ENCODE measurements around the gene BRD9.
"Not testable (repeated sequence)": the region's sequence is repeated elsewhere in the genome, so short reads cannot be mapped to it uniquely, and the experiment has no call there.

Gene BRD9

DNA sequence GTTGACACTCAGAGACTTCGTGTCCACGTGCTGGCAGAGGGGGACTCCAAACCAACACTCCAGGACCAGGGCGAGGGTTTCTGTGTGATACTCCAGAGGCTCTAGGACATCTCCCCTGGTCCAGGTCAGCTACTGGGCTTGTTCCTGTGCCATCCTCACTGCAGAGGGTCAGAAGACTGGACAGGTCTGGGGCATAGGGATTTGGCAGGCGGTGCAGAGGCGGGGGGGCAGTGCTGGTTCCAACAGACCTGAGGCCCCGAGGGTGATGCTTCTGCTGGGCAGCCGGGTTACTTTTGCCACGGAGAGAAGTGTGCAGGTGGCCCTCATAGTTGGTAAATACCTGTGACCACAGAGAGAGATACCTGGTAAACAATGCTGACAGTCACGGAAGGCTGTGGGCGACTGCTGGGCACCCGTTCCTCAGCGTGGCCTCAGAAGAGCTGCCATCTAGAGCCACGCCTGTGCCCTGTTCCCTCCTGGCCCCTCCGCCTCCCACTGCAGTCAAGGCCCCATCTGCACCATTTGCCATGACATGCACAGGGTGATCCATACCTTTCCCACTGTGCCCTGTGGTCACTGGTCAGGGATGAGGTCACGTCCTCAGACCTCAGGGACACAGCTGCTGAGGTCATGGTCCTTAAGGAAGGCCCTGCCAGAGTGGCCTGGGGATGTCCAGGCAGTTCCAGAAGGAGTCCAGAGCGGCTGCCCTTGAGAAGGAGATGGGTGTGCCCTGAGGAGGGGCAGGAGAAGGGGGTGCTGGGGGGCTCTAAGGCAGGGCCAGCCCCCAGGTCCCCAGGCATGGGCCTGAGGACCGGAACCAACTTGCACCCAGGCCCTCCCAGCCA is 30.1 kb upstream of the BRD9 start:
- no peak for DNase-seq

DNA sequence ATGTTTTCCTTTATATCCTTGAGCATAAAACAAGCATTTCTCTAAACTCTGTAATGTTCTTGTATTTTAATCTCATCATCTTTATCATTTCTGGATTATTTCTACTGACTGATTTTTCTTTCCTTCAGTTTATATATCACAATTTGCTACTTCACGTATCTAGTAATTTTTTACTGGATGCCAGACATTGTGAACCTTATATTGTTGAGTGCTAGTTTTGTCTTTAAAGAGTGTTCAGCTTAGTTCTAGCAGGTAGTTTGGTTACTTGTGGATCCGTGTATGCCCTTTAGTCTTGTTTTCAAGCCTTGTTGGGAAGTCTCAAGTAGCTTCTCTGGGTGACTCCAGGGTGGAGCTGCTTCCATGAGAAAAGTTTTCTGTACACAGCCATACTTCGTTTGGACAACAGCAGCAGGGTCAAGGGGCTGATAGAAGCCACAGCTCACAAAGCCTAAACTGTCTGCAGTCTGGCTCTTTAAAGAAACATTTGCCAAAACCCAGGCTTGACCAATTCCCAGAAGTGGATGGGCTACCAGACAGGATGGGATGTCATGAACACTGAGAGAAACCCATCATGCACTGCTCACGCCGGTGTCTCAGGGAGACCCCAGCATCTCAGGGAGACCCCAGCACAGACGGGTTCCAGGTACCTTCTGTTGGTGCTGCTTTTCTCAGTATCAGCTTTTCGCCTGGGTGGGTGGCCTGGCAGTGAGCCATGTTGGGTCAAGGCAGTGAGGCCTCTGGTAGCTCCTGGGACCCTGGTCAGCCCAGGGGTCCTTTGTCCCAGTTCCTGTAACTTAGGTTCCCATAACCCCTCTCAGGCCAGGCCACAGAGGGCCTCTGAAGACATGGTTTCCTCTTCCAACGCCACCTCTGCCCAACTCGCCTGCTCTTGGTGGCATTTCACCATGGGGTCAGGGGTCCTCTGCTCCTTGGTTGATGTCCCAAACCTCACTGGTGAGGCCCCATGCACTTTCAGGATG is 29.1 kb upstream of the BRD9 start:
- no peak for DNase-seq

DNA sequence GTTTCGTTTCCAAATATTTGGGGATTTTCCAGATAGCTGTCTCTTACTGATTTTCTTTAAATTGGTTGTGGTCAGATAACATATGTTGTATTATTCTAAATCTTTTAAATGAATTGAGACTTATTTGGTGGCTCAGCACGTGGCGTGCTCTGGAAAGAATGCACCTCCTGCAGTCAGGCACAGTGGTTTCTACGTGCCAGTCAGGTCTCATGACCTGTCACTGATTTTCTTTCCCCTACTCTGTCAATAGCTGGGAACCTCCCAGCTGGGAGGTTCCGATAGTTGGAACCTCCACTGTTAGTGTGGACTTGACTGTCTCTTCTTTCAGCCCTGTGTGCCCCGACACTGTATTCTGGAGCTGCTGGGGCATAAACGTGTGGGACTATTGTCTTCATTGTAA is 27.7 kb upstream of the BRD9 start:
- no peak for DNase-seq

DNA sequence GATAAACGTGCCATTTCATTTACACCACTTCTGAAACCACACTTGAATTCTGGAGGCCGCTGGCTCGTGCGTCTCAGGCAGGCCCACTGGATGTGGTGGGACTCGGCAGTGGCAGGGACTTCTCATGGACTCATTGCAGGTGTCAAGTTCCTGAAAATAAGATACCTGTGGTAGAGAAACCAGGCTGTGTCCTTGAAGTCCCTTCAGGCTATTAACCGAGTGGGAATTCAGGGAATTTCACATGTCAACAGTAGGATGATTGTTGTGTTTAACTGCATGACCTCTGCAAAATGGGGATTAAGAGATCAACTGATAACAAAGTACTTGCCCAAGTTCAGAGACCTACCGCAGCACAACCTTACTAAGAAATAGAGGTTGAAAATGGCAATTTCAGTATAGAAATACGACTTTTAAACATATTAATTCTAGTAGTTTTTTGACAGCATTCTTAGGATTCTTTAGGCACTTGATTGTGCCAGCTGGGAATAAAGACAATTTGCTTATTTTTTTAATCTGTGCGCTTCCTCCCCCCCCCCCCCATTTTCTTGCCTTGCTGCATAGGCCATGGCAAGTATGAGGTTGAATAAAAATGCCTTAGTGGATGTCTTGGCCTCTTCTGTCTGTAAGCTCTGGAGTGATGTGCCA is 26.9 kb upstream of the BRD9 start:
- no peak for DNase-seq

DNA sequence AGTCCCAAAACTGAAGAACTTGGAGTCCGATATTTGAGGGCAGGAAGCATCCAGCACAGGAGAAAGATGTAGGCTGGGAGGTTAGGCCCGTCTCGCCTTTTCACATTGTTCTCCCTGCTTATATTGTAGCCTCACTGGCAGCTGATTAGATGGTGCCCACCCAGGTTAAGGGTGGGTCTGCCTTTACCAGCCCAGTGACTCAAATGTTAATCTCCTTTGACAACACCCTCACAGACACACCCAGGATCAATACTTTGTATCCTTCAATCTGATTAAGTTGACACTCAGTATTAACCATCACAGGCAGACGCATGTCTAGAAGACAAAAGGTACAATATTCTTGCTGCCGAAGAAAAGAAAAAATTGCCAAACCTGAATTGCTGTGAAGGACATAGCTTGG is 26.1 kb upstream of the BRD9 start:
- not testable (repeated sequence) for DNase-seq

DNA sequence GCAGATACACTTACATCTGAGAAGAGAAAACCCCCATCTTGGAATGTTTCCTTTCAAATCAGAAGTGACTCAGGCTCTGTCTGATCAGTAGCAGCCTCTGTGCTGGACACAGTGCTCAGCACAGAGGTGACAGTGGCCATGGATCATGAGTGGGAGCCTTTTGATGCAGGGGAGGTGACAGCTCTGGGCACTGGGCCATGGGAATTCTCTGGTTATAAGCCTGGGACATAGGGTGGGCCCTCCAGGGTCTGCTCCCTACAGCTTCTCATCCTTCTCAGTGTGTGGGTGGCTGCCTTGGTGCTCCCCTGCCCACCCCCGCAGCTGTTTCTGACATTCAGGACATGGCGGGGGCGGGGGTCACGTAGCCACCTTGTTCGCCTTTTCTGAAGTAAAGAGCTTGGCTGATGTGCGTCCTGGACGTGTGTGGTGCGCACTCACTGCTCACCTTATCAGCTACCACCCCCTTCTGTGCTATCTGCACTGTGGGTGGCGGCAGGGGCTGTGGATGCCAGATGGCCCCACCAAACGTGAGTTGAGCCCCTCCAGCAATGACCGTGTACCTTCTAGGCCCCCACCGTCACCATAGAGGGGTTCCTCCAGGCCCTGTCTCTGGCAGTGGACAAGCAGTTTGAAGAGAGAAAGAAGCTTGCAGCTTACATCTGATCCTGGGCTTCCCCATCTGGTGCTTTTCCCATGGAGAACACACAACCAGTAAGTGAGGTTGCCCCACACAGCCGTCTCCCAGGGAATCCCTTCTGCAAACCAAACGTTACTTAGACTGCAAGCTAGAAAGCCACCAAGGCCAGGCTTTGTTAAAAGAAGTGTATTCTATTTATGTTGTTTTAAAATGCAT is 24.1 kb upstream of the BRD9 start:
- DNase-seq = no peak

DNA sequence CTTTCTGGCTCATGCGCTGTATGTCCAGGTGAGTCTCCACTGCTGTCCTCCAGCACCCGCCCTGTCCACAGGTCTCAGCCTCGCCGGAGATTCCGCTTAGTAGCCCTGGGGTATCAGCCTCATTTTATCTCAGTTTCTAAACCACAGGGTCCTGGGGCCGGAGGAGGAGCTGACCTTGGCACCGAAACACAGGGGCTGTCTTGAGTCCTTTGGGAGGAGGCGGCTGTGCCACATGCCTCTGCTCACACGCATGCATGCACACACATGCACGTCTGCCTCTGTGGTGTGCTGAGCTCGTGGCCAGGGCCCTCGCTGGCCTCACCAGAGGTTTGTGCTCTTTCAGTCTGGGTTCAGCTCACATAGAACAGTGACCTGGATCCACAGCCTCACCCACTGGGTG is 23.3 kb upstream of the BRD9 start:
- DNase-seq = no peak

DNA sequence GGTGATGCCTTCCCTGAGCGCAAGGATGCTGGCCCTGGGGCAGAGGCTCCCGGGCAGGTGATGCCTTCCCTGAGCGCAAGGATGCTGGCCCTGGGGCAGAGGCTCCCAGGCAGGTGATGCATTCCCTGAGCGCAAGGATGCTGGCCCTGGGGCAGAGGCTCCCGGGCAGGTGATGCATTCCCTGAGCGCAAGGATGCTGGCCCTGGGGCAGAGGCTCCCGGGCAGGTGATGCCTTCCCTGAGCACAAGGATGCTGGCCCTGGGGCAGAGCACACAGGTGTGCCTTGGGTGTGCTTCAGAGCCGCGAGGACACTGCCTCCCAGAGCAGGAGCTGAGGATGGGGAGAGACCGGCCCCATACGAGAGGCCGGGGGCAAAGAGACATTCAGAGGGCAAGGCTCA is 22.7 kb upstream of the BRD9 start:
- DNase-seq = not testable (repeated sequence)

DNA sequence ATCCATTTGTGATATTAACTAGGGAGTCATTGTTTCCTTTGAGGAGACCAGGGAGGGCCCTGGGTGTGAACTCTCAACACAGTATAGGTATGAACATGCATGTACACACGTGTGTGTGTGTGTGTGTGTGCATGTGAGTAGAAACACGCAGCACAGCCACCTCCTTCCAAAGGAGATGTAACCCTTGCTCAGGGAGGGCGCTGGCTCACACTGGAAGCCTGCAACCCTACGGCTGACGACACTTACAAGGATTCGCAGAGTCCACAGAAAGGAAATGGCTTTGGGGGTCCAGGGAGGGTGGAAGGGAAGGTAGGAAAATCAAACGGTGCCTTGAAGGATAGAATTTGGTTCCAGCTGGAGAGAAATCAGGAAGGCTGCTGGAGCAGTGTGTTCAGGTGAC is 22.0 kb upstream of the BRD9 start:
- no peak for DNase-seq

DNA sequence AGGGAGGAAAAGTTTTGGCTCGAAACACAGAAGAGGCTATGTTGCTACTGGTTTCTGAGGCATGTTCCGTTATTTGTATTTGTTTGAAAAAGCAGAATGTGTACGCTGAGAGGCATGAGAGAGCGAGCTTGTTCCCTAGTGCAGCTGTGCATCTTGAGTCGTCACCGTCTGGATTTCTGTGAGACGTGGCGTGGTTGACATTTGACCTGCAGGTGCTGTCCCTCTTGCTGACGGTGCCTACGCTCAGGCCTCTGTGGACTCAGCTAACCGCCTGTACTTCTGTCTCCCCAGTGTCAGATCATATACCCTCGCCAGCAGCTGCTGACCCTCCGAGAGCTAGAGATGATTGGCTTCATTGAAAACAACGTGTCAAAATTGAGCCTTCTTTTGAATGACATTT is 21.6 kb upstream of the BRD9 start:
- no peak for DNase-seq

DNA sequence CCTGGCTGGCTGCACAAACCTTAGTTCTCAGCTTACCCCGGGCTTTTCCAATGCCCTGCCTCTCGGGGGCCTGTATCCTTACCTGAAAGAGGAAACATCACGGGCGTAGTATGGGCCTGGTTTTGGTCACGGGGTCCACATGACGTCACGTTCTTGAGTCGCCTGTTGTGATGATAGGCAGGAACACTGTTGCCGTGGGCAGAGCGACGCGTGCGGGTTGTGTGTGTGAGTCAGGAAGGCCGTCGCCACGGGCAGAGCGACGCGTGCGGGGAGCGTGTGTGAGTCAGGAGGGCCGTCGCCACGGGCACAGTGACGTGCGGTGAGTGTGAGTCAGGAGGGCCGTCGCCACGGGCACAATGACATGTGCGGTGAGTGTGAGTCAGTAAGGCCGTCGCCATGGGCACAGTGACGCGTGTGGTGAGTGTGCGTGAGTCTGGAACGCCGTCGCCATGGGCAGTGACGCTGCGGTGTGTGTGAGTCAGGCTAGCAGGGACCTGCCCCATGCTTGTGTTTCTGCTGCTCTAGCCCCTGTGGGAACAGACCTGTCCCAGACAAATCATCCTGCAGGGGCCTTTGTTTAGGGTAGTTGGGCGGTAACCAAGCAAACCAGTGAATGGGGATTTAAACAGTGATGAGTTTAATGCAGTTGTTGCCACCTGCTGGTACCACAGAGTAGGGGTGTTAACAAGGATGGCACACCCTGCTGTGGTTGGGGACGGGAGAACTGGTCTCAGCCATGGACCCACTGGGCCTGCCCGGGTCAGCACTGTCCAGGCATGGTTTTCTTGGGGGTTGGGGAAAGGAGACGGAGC is 19.9 kb upstream of the BRD9 start:
- DNase-seq = peak; percentile 93

DNA sequence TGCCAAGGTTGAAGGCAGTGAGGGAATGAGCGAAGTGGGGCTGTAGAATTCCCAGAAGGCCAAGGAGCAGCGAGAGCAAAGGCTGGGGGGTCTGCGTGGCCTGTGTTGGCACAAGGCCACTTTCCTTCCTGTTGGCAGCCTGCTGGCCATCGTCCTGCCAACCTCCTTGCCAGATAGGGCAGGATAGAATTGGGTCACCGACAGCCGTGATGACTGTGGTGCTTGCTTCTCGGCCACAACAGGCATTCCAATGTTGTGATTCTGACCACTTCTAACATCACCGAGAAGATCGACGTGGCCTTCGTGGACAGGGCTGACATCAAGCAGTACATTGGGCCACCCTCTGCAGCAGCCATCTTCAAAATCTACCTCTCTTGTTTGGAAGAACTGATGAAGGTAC is 19.0 kb upstream of the BRD9 start:
- DNase-seq = no peak

DNA sequence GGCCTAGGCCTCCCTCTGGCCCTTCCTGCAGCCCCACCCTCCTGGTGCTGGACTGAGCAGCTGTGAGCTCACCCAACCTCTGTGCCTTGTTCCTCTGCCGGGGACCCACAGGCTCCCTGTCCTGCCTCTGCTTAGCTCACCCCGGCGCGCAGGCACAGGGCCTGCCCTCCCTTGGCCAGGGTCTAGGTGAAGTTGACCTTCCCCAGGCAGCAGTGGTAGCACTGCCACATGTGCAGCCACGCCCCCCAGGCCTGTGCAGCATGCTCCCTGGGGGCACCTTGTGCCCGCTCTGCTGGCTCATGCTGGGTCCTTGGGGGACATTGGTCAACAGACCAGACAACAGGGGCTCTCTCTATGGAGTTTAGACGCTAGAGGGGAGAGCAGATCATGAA is 18.2 kb upstream of the BRD9 start:
- no peak for DNase-seq

DNA sequence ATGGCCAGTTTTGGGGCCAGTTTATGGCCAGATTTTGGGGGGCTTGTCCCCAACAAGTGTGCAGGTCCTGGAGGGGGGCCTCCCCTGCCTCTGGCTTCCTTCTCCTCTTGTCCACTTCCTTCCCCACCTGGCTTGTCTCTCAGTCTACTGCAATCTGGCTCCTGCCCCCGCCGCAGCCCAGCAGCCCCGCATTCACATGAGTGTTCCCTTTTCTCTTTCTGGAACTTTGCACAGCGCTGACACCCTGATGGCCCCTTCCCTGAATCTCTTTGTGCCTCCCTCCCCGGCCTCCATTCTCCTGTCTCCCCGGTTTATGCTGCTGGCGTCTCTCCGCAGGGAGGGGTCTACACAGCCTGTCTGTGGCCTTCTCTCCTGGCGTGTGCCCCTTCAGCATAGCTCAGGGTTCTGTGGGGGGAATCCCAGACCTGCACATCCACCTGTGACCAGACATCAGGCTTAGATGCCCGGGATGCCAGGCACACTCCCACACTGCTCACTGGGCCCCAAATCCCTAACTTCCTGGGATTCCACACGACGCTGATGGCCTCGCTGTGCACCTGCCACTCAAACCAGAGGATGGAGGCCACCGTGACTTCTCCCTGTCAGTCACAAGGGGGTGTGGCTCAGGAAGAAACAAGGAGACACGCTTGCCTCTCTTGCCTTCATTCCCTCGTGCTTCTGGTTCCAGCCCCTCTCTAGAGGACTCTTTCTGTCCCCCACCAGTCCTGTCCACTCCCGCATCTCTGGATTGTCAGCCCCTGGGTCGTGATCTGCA is 17.6 kb upstream of the BRD9 start:
- no peak for DNase-seq

DNA sequence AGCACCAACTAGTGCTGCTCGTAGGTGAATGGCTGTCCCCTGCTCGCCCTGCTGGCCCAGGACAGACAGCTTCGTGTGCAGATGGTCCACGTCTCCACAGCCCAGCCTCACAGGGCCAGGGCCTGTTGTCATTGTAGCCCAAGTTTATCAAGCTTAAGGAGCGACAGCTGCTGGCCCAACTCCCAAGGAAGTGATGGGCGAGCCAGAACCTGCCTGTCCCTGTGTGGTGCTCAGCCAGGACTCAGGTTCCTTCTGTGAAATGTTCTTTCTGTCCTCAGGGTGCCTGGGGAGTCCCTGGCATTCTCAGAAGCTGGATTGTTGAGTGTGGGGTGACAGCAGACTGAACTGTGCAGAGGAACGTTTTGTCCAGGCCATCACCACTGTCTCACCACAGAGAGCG is 16.5 kb upstream of the BRD9 start:
- no peak for DNase-seq

DNA sequence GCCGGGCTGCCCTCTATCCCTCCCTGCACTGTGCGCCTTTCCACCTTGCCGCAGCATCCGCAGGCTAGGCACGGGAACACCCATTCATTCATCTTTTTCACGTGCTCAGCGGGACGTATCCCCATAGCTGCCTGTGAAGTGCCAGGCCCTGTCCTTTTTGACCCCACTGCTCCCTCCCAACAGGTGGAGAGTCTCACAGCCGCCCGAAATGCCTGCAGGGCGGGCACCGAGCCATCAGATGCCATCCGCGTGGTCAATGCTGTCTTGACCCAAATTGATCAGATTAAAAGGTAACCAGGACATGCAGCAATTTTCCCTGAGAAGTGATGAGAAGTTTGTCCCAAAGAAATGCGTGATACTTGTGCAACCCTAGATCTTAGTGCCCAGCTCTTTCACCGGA is 15.6 kb upstream of the BRD9 start:
- no peak for DNase-seq

DNA sequence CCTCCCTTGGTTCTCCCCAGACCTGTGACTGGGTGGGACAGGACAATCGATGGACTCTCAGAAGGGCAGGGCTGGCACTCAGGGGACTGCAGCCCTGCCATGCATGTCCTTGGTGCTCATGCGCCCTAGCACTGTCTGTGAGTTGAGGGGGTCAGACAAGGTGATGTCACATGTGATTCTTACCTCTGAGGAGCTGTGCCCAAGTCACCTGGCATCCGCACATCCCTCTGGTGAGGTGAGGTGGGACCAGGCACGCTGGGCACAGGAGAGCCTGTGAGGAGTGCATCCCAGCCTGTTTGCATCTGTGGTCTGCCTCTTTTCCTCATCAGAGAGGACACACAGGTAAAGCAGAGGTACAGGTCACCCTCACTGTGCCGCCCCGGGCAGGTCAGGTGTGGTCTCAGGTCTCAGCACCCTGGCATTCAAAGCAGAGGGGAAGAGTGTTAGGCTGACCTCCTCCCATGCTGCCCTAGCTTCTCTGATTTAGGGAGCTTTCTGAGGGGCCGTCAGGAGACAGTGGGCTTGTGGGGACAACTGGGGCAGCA is 14.8 kb upstream of the BRD9 start:
- no peak for DNase-seq

DNA sequence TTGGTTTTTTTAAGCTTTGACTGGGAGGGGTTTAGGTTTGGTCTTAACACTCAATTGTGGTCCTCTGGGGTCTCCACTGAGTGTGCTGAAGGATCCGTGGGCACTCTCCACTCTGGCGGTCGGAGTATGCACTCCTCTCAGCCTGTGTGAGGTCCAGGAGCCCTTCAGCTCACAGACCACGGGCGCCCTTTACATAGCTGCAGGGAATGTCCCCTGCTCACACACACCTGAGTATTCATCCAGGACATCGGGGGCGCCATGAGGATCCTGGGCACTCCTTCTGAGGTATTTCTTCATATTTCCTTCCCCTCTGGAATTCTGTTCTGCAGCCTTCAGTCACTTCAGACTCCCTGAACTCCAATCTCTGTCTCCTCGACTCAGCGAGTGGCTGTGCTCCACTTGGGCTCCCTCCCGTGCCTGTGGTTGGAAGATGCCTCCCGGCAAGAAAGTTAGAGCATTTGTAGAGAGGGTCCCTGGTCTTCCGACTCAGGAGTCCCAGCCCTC is 12.6 kb upstream of the BRD9 start:
- DNase-seq = no peak

DNA sequence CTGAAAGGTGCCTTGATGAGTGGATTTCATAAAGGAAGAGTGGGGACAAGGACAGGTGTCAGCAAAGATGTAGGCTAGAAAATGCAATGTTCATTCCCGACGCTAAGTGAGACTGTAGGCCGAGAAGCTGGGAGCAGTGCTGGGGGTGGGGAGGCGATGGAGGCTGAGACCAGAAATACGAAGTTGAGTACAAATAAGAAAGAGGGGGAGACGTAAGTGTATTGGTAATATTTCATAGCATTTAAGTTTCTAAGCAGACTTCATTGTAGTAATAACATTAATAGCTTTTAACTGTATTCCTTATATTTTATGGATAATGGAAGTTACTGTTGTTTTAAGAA is 11.1 kb upstream of the BRD9 start:
- no peak for DNase-seq

DNA sequence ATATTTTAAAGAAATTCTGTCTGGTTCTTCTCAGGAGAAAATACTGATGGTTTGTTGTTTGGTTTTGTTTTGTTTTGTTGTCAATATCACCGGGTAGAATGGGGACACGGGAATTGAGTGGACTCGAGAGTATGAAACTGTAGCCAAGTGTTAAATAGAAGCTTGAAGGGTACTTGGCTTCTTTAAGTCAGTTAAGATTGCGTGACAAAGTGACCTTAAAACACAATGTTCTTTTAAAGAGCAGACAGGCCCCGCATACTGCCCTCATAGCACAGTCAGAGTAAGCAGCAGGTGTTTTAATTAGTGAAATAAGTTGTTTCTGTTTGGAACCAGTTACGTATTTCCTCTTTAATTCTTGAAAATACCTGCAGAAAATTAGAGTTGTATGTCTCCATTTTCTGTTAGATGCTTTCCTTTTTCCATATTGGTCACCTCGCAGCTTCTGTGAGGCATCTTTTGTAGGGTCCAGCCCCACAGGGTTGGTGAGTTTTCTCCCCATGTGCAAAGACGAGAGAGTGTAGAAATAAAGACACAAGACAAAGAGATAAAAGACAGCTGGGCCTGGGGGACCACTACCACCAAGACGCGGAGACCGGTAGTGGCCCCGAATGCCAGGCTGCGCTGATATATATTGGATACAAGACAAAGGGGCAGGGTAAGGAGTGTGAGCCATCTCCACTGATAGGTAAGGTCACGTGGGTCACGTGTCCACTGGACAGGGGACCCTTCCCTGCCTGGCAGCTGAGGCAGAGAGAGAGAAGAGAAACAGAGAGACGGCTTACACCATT is 9.7 kb upstream of the BRD9 start:
- no peak for DNase-seq

Measured in DMS153 (cell line).